GM12892 (cell line): Measurements from ENCODE around the gene DENND6A.

Experiments
- POLR2AphosphoS5 ChIP-seq: IDR thresholded peaks from 2 replicates; pipeline ENCODE4 v1.6.1; 2011; ENCODE audit warnings: low read depth, low read length, control low read depth
- TAF1 ChIP-seq: IDR thresholded peaks from 2 replicates; pipeline ENCODE4 v1.6.1; 2011; ENCODE audit warnings: low read depth, mild to moderate bottlenecking, control low read depth, low read length, borderline replicate concordance

DNA sequence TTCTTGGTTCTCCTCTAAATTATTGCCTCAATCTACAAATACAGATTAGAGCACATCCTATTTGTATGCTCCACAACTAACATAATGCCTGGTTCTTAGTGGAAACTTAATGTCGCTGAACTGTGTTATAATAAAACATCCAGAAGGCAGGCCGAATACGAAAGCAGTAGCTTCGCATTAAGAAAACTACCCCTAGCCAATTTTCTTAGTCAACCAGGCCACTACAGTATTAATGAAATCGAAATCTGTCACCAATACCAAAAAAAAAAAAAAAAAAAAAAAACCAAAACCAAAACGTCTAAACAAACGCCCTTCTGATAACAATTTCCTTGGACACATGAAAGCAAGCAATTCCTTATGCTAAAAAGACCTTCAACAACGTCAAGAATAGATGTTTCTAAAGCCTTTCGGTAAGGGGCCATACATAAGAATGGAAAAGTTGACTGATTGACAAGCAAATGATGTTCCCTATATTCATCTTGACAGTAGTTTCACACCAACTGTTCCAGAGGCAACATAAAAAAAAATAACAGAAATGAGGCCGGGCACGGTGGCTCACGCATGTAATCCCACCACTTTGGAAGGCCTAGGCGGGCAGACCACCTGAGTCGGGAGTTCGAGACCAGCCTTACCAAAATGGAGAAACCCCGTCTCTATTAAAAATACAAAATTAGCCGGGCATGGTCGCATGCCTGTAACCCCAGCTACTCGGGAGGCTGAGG lies 1.3 kb downstream of the DENND6A start:
- TF ChIP-seq POLR2AphosphoS5 (no peak), TAF1 (no peak)
